ENCODE data around the gene TFCP2L1.

DNA sequence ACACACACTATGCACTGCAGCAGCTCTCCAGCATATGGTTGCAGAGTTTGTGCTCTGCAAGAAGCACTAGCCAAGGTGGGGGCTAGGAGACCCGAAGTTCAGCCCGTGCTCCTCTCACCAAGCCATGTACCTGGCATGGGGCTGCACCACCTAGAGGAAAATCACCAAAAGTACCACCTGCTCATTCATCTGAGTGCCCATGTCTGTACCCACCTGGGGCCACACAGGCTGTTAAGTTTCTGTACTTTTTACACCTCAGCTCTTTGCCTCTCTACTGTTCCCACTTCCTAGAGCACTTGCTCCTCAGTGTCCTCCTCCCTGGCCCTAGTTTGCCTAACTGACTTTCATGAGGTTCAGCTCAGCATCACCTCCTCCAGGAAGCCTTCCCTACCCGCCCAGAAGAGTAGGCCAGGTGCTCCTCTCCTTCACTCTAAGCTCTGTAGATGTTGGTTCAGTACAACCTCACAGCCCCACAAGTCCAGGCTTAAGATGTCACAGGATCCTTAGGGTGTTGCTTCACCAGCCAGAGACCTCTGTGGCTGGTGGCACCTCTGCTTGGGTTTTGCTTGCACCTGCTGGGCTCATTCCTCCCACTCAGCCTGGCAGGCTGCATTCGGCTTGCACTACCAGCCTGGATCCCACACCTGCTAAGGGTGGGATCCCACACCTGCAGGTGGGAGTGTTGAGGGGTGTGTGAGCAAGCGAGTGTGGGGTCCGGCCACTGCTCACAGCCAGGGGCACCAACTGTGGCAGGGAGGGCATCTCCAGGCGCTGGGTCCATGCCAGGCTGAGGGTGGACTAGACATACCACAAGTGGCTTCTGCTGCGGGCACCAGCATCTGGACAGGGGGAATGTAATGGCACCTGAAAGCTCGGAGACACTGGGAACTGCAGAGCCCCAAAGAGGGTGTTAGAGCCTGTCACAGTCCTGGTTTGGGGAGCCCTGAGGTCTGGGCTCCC, 10.2 kb upstream of the TFCP2L1 start:
- TF ChIP-seq CEBPB (IDR thresholded peaks at IDR 0.05; ENCODE audit: low read depth, low read length) (no peak), BHLHE40 (IDR thresholded peaks at IDR 0.05; ENCODE audit: low read depth, low read length) (no peak), RCOR1 (IDR thresholded peaks at IDR 0.05; ENCODE audit: insufficient replicate concordance, low read length) (no peak), SMC3 (IDR thresholded peaks at IDR 0.05; ENCODE audit: low read depth, low read length) (no peak), POLR2A (IDR thresholded peaks at IDR 0.05; ENCODE audit: low read depth, low read length) (no peak), CHD1 (IDR thresholded peaks at IDR 0.05; ENCODE audit: low read depth, low read length) (no peak), MXI1 (IDR thresholded peaks at IDR 0.05; ENCODE audit: borderline replicate concordance, low read depth, low read length) (no peak), RAD21 (IDR thresholded peaks at IDR 0.05; ENCODE audit: low read length) (no peak), FOS (IDR thresholded peaks at IDR 0.05; ENCODE audit: low read depth, low read length) (no peak), MAZ (IDR thresholded peaks at IDR 0.05; ENCODE audit: borderline replicate concordance, low read depth, low read length) (no peak), MAFK (IDR thresholded peaks at IDR 0.05; ENCODE audit: low read depth, low read length) (no peak)
- TF ChIP-seq, protein P1, sequence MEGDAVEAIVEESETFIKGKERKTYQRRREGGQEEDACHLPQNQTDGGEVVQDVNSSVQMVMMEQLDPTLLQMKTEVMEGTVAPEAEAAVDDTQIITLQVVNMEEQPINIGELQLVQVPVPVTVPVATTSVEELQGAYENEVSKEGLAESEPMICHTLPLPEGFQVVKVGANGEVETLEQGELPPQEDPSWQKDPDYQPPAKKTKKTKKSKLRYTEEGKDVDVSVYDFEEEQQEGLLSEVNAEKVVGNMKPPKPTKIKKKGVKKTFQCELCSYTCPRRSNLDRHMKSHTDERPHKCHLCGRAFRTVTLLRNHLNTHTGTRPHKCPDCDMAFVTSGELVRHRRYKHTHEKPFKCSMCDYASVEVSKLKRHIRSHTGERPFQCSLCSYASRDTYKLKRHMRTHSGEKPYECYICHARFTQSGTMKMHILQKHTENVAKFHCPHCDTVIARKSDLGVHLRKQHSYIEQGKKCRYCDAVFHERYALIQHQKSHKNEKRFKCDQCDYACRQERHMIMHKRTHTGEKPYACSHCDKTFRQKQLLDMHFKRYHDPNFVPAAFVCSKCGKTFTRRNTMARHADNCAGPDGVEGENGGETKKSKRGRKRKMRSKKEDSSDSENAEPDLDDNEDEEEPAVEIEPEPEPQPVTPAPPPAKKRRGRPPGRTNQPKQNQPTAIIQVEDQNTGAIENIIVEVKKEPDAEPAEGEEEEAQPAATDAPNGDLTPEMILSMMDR (conservative IDR thresholded peaks at IDR 0.05; ENCODE audit: low read depth, low read length): no peak
- TF ChIP-seq, protein P2, sequence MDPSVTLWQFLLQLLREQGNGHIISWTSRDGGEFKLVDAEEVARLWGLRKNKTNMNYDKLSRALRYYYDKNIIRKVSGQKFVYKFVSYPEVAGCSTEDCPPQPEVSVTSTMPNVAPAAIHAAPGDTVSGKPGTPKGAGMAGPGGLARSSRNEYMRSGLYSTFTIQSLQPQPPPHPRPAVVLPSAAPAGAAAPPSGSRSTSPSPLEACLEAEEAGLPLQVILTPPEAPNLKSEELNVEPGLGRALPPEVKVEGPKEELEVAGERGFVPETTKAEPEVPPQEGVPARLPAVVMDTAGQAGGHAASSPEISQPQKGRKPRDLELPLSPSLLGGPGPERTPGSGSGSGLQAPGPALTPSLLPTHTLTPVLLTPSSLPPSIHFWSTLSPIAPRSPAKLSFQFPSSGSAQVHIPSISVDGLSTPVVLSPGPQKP (IDR thresholded peaks at IDR 0.05; ENCODE audit: borderline replicate concordance, low read depth, low read length): no peak
- TF ChIP-seq, protein P3, sequence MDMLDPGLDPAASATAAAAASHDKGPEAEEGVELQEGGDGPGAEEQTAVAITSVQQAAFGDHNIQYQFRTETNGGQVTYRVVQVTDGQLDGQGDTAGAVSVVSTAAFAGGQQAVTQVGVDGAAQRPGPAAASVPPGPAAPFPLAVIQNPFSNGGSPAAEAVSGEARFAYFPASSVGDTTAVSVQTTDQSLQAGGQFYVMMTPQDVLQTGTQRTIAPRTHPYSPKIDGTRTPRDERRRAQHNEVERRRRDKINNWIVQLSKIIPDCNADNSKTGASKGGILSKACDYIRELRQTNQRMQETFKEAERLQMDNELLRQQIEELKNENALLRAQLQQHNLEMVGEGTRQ (IDR thresholded peaks at IDR 0.05; ENCODE audit: low read depth, low read length): no peak
